SJSA1 (cell line): ENCODE measurements around the gene CDH22. TPM values are rescaled to one million over a fixed set of nuclear protein-coding genes. Genes with fewer than 3 reads are reported as not detected.

Experiments used
- DNase-seq, 2 experiments: peaks; one replicate each; pipeline ENCODE4 v3.0.0-alpha.2; 2015 to 2020; ENCODE audit warnings: low spot score in 2 of 2, low read depth in 1 of 2
- H3K27ac ChIP-seq: fragments of 250-450 bp; sonication (Bioruptor Pico); 2 replicates; pipeline ENCODE4 v1.5.1; 2020; ENCODE audit warnings: mild to moderate bottlenecking, moderate library complexity
- H3K27me3 ChIP-seq: fragments of 250-450 bp; sonication (Bioruptor Pico); replicated peaks from 2 replicates; pipeline ENCODE4 v1.5.1; 2020; ENCODE audit warnings: mild to moderate bottlenecking, moderate library complexity
- H3K36me3 ChIP-seq: fragments of 250-450 bp; sonication (Bioruptor Pico); 2 replicates; pipeline ENCODE4 v1.5.1; 2020; ENCODE audit warnings: mild to moderate bottlenecking
- H3K4me1 ChIP-seq: fragments of 250-450 bp; sonication (Bioruptor Pico); replicated peaks from 2 replicates; pipeline ENCODE4 v1.6.1; 2021; ENCODE audit warnings: mild to moderate bottlenecking
- H3K4me3 ChIP-seq: fragments of 250-450 bp; sonication (Bioruptor Pico); 2 replicates; pipeline ENCODE4 v1.5.1; 2020; ENCODE audit warnings: mild to moderate bottlenecking
- H3K9me3 ChIP-seq: fragments of 250-450 bp; sonication (Bioruptor Pico); replicated peaks from 2 replicates; pipeline ENCODE4 v1.5.1; 2020; ENCODE audit warnings: mild to moderate bottlenecking
- total RNA-seq: library from RNA; depleted of rRNA; stranded (reverse); fragments of >200 nt; shearing (Covaris generic); gene quantifications from 2 replicates; pipeline ENCODE4 v1.2.3, GENCODE V29; 2014

The CDH22 gene
- total RNA-seq, 1 experiment from 2014 or later: not detected

- H3K9me3 ChIP-seq: no peaks in the 10 kb centered on the region
- DNase-seq: no peak
- H3K27ac ChIP-seq: no peak overlapping the region
- H3K4me1 ChIP-seq: no peaks in the 10 kb centered on the region; the same call in 1 of the 2 replicates
- no peaks in the 10 kb centered on the region for H3K36me3 ChIP-seq
- no peak overlapping the region for H3K4me3 ChIP-seq
- peaks cover 44% of the 10 kb centered on the region for H3K27me3 ChIP-seq
Measured at GRCh38 chr20:46205349-46205748, 102.9 kb downstream of the CDH22 start.

- Histone ChIP-seq H3K9me3 (no peaks in the 10 kb centered on the region), H3K27me3 (peaks cover 44% of the 10 kb centered on the region), H3K27ac (no peak overlapping the region), H3K36me3 (no peaks in the 10 kb centered on the region), H3K4me3 (no peak overlapping the region), H3K4me1 (no peaks in the 10 kb centered on the region; the same call in 1 of the 2 replicates)
- DNase-seq: no peak
Measured at GRCh38 chr20:46204594-46205186, 103.6 kb downstream of the CDH22 start.

- Histone ChIP-seq H3K4me1 (no peaks in the 10 kb centered on the region; the same call in 1 of the 2 replicates), H3K27me3 (peaks cover 47% of the 10 kb centered on the region), H3K36me3 (no peaks in the 10 kb centered on the region), H3K9me3 (no peaks in the 10 kb centered on the region), H3K27ac (no peak overlapping the region), H3K4me3 (no peak overlapping the region)
- no peak for DNase-seq
Measured at GRCh38 chr20:46203510-46203837, 104.8 kb downstream of the CDH22 start.

- Histone ChIP-seq H3K27me3 (peaks cover 43% of the 10 kb centered on the region), H3K36me3 (no peaks in the 10 kb centered on the region), H3K4me1 (no peaks in the 10 kb centered on the region; the same call in 1 of the 2 replicates), H3K4me3 (no peak overlapping the region), H3K9me3 (no peaks in the 10 kb centered on the region), H3K27ac (no peak overlapping the region)
- DNase-seq: no peak
Measured at GRCh38 chr20:46202766-46203509, 105.4 kb downstream of the CDH22 start.

- no peaks in the 10 kb centered on the region for H3K9me3 ChIP-seq
- peaks cover 42% of the 10 kb centered on the region for H3K27me3 ChIP-seq
- no peaks in the 10 kb centered on the region; the same call in 1 of the 2 replicates for H3K4me1 ChIP-seq
- no peaks in the 10 kb centered on the region for H3K36me3 ChIP-seq
- DNase-seq: no peak
- H3K4me3 ChIP-seq: no peak overlapping the region
- H3K27ac ChIP-seq: no peak overlapping the region
Measured at GRCh38 chr20:46200582-46201570, 107.4 kb downstream of the CDH22 start.

GRCh38 chr20:46199198-46199597 is 109.1 kb downstream of the CDH22 start:
- peaks cover 30% of the 10 kb centered on the region for H3K27me3 ChIP-seq
- no peak for DNase-seq
- no peak overlapping the region for H3K4me3 ChIP-seq
- no peaks in the 10 kb centered on the region for H3K4me1 ChIP-seq
- H3K36me3 ChIP-seq: no peaks in the 10 kb centered on the region
- H3K27ac ChIP-seq: no peak overlapping the region
- H3K9me3 ChIP-seq: no peaks in the 10 kb centered on the region

GRCh38 chr20:46196990-46197389 is 111.3 kb downstream of the CDH22 start:
- Histone ChIP-seq H3K27ac (no peak overlapping the region), H3K9me3 (no peaks in the 10 kb centered on the region), H3K36me3 (no peaks in the 10 kb centered on the region), H3K4me3 (no peak overlapping the region), H3K4me1 (no peaks in the 10 kb centered on the region), H3K27me3 (peaks cover 20% of the 10 kb centered on the region)
- DNase-seq: no peak

GRCh38 chr20:46195264-46196036 is 112.8 kb downstream of the CDH22 start:
- H3K9me3 ChIP-seq: no peaks in the 10 kb centered on the region
- H3K36me3 ChIP-seq: no peaks in the 10 kb centered on the region
- H3K27ac ChIP-seq: no peak overlapping the region
- DNase-seq: no peak
- peaks cover 4% of the 10 kb centered on the region; the same call in 1 of the 2 replicates for H3K27me3 ChIP-seq
- H3K4me1 ChIP-seq: no peaks in the 10 kb centered on the region
- no peak overlapping the region for H3K4me3 ChIP-seq

GRCh38 chr20:46194409-46194808 is 113.9 kb downstream of the CDH22 start:
- Histone ChIP-seq H3K27me3 (peaks cover 6% of the 10 kb centered on the region; the same call in 1 of the 2 replicates), H3K9me3 (no peaks in the 10 kb centered on the region), H3K4me3 (no peak overlapping the region), H3K4me1 (no peaks in the 10 kb centered on the region), H3K27ac (no peak overlapping the region), H3K36me3 (no peaks in the 10 kb centered on the region)
- no peak for DNase-seq

GRCh38 chr20:46192376-46192944 is 115.8 kb downstream of the CDH22 start:
- peaks cover 10% of the 10 kb centered on the region; the same call in 1 of the 2 replicates for H3K27me3 ChIP-seq
- no peak overlapping the region for H3K27ac ChIP-seq
- no peaks in the 10 kb centered on the region for H3K36me3 ChIP-seq
- H3K4me3 ChIP-seq: no peak overlapping the region
- no peaks in the 10 kb centered on the region for H3K9me3 ChIP-seq
- no peaks in the 10 kb centered on the region for H3K4me1 ChIP-seq
- no peak for DNase-seq

GRCh38 chr20:46191611-46192010 is 116.7 kb downstream of the CDH22 start:
- H3K9me3 ChIP-seq: no peaks in the 10 kb centered on the region
- H3K27me3 ChIP-seq: peaks cover 10% of the 10 kb centered on the region; the same call in 1 of the 2 replicates
- H3K27ac ChIP-seq: no peak overlapping the region
- H3K4me3 ChIP-seq: no peak overlapping the region
- no peaks in the 10 kb centered on the region for H3K36me3 ChIP-seq
- DNase-seq: no peak
- no peaks in the 10 kb centered on the region for H3K4me1 ChIP-seq

- H3K9me3 ChIP-seq: no peaks in the 10 kb centered on the region
- DNase-seq: no peak
- no peak overlapping the region for H3K4me3 ChIP-seq
- no peaks in the 10 kb centered on the region for H3K36me3 ChIP-seq
- H3K4me1 ChIP-seq: no peaks in the 10 kb centered on the region
- H3K27ac ChIP-seq: no peak overlapping the region
- H3K27me3 ChIP-seq: peaks cover 10% of the 10 kb centered on the region; the same call in 1 of the 2 replicates
Measured at GRCh38 chr20:46191168-46191540, 117.1 kb downstream of the CDH22 start.
